Cardiac muscle cell (in vitro differentiated cells and primary cell): Measurements from ENCODE around the gene PODXL2. TPM values are rescaled to one million over a fixed set of nuclear protein-coding genes. Genes with fewer than 3 reads are reported as not detected.

Source experiments
- DNase-seq, 2 donors: peaks; one replicate each; pipeline versions ENCODE4 v3.0.0 to v3.0.0-alpha.2; 2010 to 2017; ENCODE audit warnings: low read depth in 1 of 2, low spot score in 1 of 2
- H3K27ac ChIP-seq: fragments of 200-600 bp; sonication (generic); 2 replicates; pipeline ENCODE4 v1.5.1; 2016
- H3K27me3 ChIP-seq: fragments of 200-600 bp; sonication (generic); 2 replicates; pipeline ENCODE4 v1.6.0; 2016; ENCODE audit warnings: control low read depth
- H3K36me3 ChIP-seq: fragments of 200-600 bp; sonication (generic); 2 replicates; pipeline ENCODE4 v1.5.1; 2016; ENCODE audit warnings: control low read depth
- H3K4me1 ChIP-seq: fragments of 200-600 bp; sonication (generic); 2 replicates; pipeline ENCODE4 v1.8.1; 2017; ENCODE audit warnings: low read depth, mild to moderate bottlenecking, mixed run types
- H3K4me3 ChIP-seq: fragments of 200-600 bp; sonication (generic); 2 replicates; pipeline ENCODE4 v1.5.1; 2016; ENCODE audit warnings: mild to moderate bottlenecking
- H3K9me3 ChIP-seq: fragments of 200-600 bp; sonication (generic); 2 replicates; pipeline ENCODE4 v1.5.1; 2017; ENCODE audit warnings: low read depth, mild to moderate bottlenecking, control low read depth
- CTCF ChIP-seq: IDR thresholded peaks from 2 replicates; pipeline ENCODE4 v1.5.1; 2012; ENCODE audit warnings: low read depth, mild to moderate bottlenecking, low read length
- polyA plus RNA-seq: library from polyadenylated mRNA; unstranded; fragments of >200 nt; fragmentation: Nextera tagmentation; extraction: Ambion mirVana; gene quantifications from 2 replicates; pipeline ENCODE4 v1.2.1, GENCODE V29; 2016
- total RNA-seq: library from RNA; depleted of rRNA; stranded (reverse); fragments of >200 nt; gene quantifications from 2 replicates; pipeline ENCODE4 v1.2.3, GENCODE V29; 2016

PODXL2 gene
- total and polyA plus RNA-seq, 2 experiments from 2014 or later, result 16.0 to 24.9 TPM

- Histone ChIP-seq H3K36me3 (no peaks in the 10 kb centered on the region), H3K4me1 (peaks cover 16% of the 10 kb centered on the region), H3K27me3 (no peaks in the 10 kb centered on the region), H3K27ac (peak overlapping the region; percentile 18), H3K4me3 (no peak overlapping the region), H3K9me3 (no peaks in the 10 kb centered on the region)
- no peak for TF ChIP-seq CTCF
- no peak for DNase-seq
These were observed 34.2 kb downstream of the PODXL2 start for GRCh38 chr3:127663151-127663550.

GRCh38 chr3:127665165-127665564 is 36.2 kb downstream of the PODXL2 start:
- H3K9me3 ChIP-seq, result no peaks in the 10 kb centered on the region
- H3K27ac ChIP-seq, result no peak overlapping the region
- peaks cover 12% of the 10 kb centered on the region for H3K4me1 ChIP-seq
- H3K27me3 ChIP-seq, result no peaks in the 10 kb centered on the region
- DNase-seq, result no peak
- no peak for TF ChIP-seq CTCF
- no peaks in the 10 kb centered on the region for H3K36me3 ChIP-seq
- H3K4me3 ChIP-seq, result no peak overlapping the region

GRCh38 chr3:127665586-127665985 is 36.6 kb downstream of the PODXL2 start:
- DNase-seq, result no peak
- no peak overlapping the region for H3K27ac ChIP-seq
- no peaks in the 10 kb centered on the region for H3K27me3 ChIP-seq

GRCh38 chr3:127666676-127667075 is 37.7 kb downstream of the PODXL2 start:
- H3K9me3 ChIP-seq, result no peaks in the 10 kb centered on the region
- DNase-seq, result no peak
- H3K4me1 ChIP-seq, result peaks cover 12% of the 10 kb centered on the region
- H3K27me3 ChIP-seq, result no peaks in the 10 kb centered on the region
- TF ChIP-seq CTCF, result no peak
- H3K36me3 ChIP-seq, result no peaks in the 10 kb centered on the region
- no peak overlapping the region for H3K4me3 ChIP-seq
- no peak overlapping the region for H3K27ac ChIP-seq

More at GRCh38 chr3:127665586-127665985, 36.6 kb downstream of the PODXL2 start:
- Histone ChIP-seq H3K9me3 (no peaks in the 10 kb centered on the region), H3K36me3 (no peaks in the 10 kb centered on the region), H3K4me1 (peaks cover 12% of the 10 kb centered on the region), H3K4me3 (no peak overlapping the region)
- TF ChIP-seq CTCF, result no peak

- Histone ChIP-seq H3K27me3 (no peaks in the 10 kb centered on the region), H3K36me3 (no peaks in the 10 kb centered on the region), H3K27ac (no peak overlapping the region), H3K9me3 (no peaks in the 10 kb centered on the region), H3K4me1 (peaks cover 12% of the 10 kb centered on the region), H3K4me3 (no peak overlapping the region)
- TF ChIP-seq CTCF, result no peak
- no peak for DNase-seq
These were observed 38.2 kb downstream of the PODXL2 start for GRCh38 chr3:127667119-127667681.
